ENCODE measurements around the gene C19orf25. TPM values are rescaled to one million over a fixed set of nuclear protein-coding genes. Genes with fewer than 3 reads are reported as not detected.

Gene C19orf25
- total and polyA plus RNA-seq, 2 of the 13 experiments (the other 11 are each of a cell fraction or from before 2014, with no cell fraction given), result 14.2 to 32.4 TPM

- TF ChIP-seq FOXJ3 (CRISPR knock-in tag; IDR thresholded peaks at IDR 0.05; ENCODE audit: borderline replicate concordance) (no peak), DNMT1 (CRISPR knock-in tag; IDR thresholded peaks at IDR 0.05) (no peak), CCDC6 (CRISPR knock-in tag; IDR thresholded peaks at IDR 0.05) (0 out of 2 replicates have a peak, but pooled peaks have one; percentile 26), ZBTB1 (CRISPR knock-in tag; IDR thresholded peaks at IDR 0.05; ENCODE audit: borderline replicate concordance) (peak; percentile 56; the same call in 1 of the 2 replicates), ASH2L (IDR thresholded peaks at IDR 0.05; ENCODE audit: insufficient read length, low read depth, low read length) (no peak), TBX2 (CRISPR knock-in tag; IDR thresholded peaks at IDR 0.05; ENCODE audit: borderline replicate concordance) (0 out of 2 replicates have a peak, but pooled peaks have one; percentile 18), GMEB2 (CRISPR knock-in tag; IDR thresholded peaks at IDR 0.05; ENCODE audit: low read depth) (no peak), ZSCAN22 (CRISPR knock-in tag; IDR thresholded peaks at IDR 0.05) (no peak), FIP1L1 (IDR thresholded peaks at IDR 0.05; ENCODE audit: borderline replicate concordance, insufficient read depth, low read depth, low read length) (no peak), CENPT (CRISPR knock-in tag; IDR thresholded peaks at IDR 0.05; ENCODE audit: low read depth) (no peak), MNT (IDR thresholded peaks at IDR 0.05) (no peak), TCF7L2 (IDR thresholded peaks at IDR 0.05; ENCODE audit: low read depth, low read length) (no peak), SNAPC5 (CRISPR knock-in tag; IDR thresholded peaks at IDR 0.05; ENCODE audit: borderline replicate concordance) (no peak), UBTF (CRISPR knock-in tag; IDR thresholded peaks at IDR 0.05) (peak; percentile 55; the same call in 1 of the 2 replicates), ZSCAN31 (CRISPR knock-in tag; IDR thresholded peaks at IDR 0.05; ENCODE audit: low read depth) (no peak), ZNF530 (CRISPR knock-in tag; IDR thresholded peaks at IDR 0.05; ENCODE audit: low read depth) (no peak), ZMYM3 (CRISPR knock-in tag; IDR thresholded peaks at IDR 0.05) (no peak), HBP1 (CRISPR knock-in tag; IDR thresholded peaks at IDR 0.05; ENCODE audit: low read depth) (peak; percentile 35; the same call in 1 of the 2 replicates)
- TF ChIP-seq, protein P1, sequence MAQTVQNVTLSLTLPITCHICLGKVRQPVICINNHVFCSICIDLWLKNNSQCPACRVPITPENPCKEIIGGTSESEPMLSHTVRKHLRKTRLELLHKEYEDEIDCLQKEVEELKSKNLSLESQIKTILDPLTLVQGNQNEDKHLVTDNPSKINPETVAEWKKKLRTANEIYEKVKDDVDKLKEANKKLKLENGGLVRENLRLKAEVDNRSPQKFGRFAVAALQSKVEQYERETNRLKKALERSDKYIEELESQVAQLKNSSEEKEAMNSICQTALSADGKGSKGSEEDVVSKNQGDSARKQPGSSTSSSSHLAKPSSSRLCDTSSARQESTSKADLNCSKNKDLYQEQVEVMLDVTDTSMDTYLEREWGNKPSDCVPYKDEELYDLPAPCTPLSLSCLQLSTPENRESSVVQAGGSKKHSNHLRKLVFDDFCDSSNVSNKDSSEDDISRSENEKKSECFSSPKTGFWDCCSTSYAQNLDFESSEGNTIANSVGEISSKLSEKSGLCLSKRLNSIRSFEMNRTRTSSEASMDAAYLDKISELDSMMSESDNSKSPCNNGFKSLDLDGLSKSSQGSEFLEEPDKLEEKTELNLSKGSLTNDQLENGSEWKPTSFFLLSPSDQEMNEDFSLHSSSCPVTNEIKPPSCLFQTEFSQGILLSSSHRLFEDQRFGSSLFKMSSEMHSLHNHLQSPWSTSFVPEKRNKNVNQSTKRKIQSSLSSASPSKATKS (CRISPR knock-in tag; IDR thresholded peaks at IDR 0.05), result no peak
Observed at GRCh38 chr19:1446713-1447481, 32.1 kb downstream of the C19orf25 start (continued).
